H1 (cell line): Measurements from ENCODE around the gene COLEC12. TPM values are rescaled to one million over a fixed set of nuclear protein-coding genes. Genes with fewer than 3 reads are reported as not detected.

ENCODE experiments used
- CBX8 ChIP-seq: fragments of 300-800, 300-1000 bp; sonication (generic); IDR thresholded peaks from 2 replicates; pipeline ENCODE4 v1.7.1; 2016; ENCODE audit warnings: low read depth, low read length, borderline replicate concordance
- EP300 ChIP-seq, 2 experiments: IDR thresholded peaks; 1 replicate in 1 of 2; 2 replicates in 1 of 2; pipeline ENCODE4 v1.6.1; 2011 to 2012; ENCODE audit warnings: low read depth in 2 of 2, low read length in 2 of 2, mild to moderate bottlenecking in 2 of 2, borderline replicate concordance in 1 of 2, inconsistent platforms in 1 of 2, moderate library complexity in 1 of 2
- EZH2 ChIP-seq: fragments of 200-600 bp; sonication (generic); IDR thresholded peaks from 2 replicates; pipeline ENCODE4 v1.7.1; 2012; ENCODE audit warnings: low read depth, mild to moderate bottlenecking, moderate library complexity, low read length, inconsistent platforms; ENCODE audit not compliant: severe bottlenecking
- RNF2 ChIP-seq: fragments of 200-900, 300-1000 bp; sonication (generic); IDR thresholded peaks from 2 replicates; pipeline ENCODE4 v1.7.1; 2016; ENCODE audit warnings: borderline replicate concordance, low read depth, mild to moderate bottlenecking, antibody characterized with exemption, low read length; ENCODE audit not compliant: poor library complexity, severe bottlenecking; ENCODE audit errors: missing control alignments
- polyA plus RNA-seq, 7 experiments: library from polyadenylated mRNA; depleted of rRNA in 3 of 7; stranded (reverse) in 5 of 7; unstranded in 2 of 7; fragments of >200 nt in 5 of 7; fragments of 200-250 nt in 2 of 7; gene quantifications; 1 replicate in 5 of 7; 2 replicates in 1 of 7; 4 replicates in 1 of 7; pipeline versions ENCODE4 v1.2.1 to v1.2.3, GENCODE V29; 2011 to 2013; ENCODE audit warnings: missing spikeins in 2 of 7, mixed read lengths in 2 of 7
- total RNA-seq: library from RNA; stranded (reverse); fragmentation: NEBNext Ultra II Directional; extraction: Animal tissue kit (Norgen Biotek cat#: 25700); gene quantifications from 2 replicates; pipeline ENCODE4 v1.2.1, GENCODE V29; 2021

COLEC12 gene
- total and polyA plus RNA-seq, 2 of the 8 experiments (the other 6 are each of a cell fraction or from before 2014, with no cell fraction given), result 0.44 to 2.3 TPM

- TF ChIP-seq EZH2 (no peak), EP300 (IDR thresholded peaks at IDR 0.05; ENCODE audit: borderline replicate concordance in 1 of 2, low read depth in 2 of 2, low read length in 2 of 2) (no peak), CBX8 (no peak), RNF2 (no peak)
Measured at GRCh38 chr18:341102-341501, 159.4 kb downstream of the COLEC12 start (continued).
